ENCODE data around the gene MRPL16. TPM values are rescaled to one million over a fixed set of nuclear protein-coding genes. Genes with fewer than 3 reads are reported as not detected.

MRPL16 gene
- total and polyA plus RNA-seq, 7 donors = 41.9 to 79.5 (median 52.6) TPM

- no peak overlapping the region for H3K4me3 ChIP-seq
- WGBS, 2 donors = 87 to 90% methylated on average over 12 of the region's 12 CpGs
- H3K27ac ChIP-seq = no peak overlapping the region
- no peaks in the 10 kb centered on the region for H3K9me3 ChIP-seq
- no peaks in the 10 kb centered on the region for H3K4me1 ChIP-seq
- intact Hi-C loops (cut with DNase I) = no loop called here
- H3K36me3 ChIP-seq = no peaks in the 10 kb centered on the region
- TF ChIP-seq EP300 (IDR thresholded peaks at IDR 0.05) (no peak), CTCF (IDR thresholded peaks at IDR 0.05) (no peak), POLR2A (IDR thresholded peaks at IDR 0.05) (no peak), POLR2AphosphoS5 (IDR thresholded peaks at IDR 0.05) (no peak)
- no peak for DNase-seq
- no peaks in the 10 kb centered on the region for H3K27me3 ChIP-seq
These were observed 31.7 kb upstream of the MRPL16 start for GRCh38 chr11:59842316-59842715.

GRCh38 chr11:59841514-59841913, 30.9 kb upstream of the MRPL16 start:
- H3K9me3 ChIP-seq = no peaks in the 10 kb centered on the region
- H3K27me3 ChIP-seq = no peaks in the 10 kb centered on the region
- WGBS, 2 donors = 93 to 94% methylated on average over 2 of the region's 2 CpGs
- no peaks in the 10 kb centered on the region for H3K36me3 ChIP-seq
- TF ChIP-seq CTCF (IDR thresholded peaks at IDR 0.05) (no peak), POLR2AphosphoS5 (IDR thresholded peaks at IDR 0.05) (no peak), POLR2A (IDR thresholded peaks at IDR 0.05) (no peak), EP300 (IDR thresholded peaks at IDR 0.05) (no peak)
- H3K27ac ChIP-seq = no peak overlapping the region
- no peak for DNase-seq
- intact Hi-C loops (cut with DNase I) = no loop called here
- H3K4me1 ChIP-seq = no peaks in the 10 kb centered on the region
- H3K4me3 ChIP-seq = no peak overlapping the region

- Histone ChIP-seq H3K4me3 (no peak overlapping the region), H3K27me3 (no peaks in the 10 kb centered on the region), H3K4me1 (no peaks in the 10 kb centered on the region), H3K36me3 (no peaks in the 10 kb centered on the region), H3K27ac (no peak overlapping the region), H3K9me3 (no peaks in the 10 kb centered on the region)
- no peak for DNase-seq
- intact Hi-C loops (cut with DNase I) = no loop called here
- TF ChIP-seq POLR2A (IDR thresholded peaks at IDR 0.05) (no peak), EP300 (IDR thresholded peaks at IDR 0.05) (no peak), CTCF (IDR thresholded peaks at IDR 0.05) (no peak), POLR2AphosphoS5 (IDR thresholded peaks at IDR 0.05) (no peak)
These were observed 29.0 kb upstream of the MRPL16 start for GRCh38 chr11:59839615-59840014.

GRCh38 chr11:59833602-59834001, 23.0 kb upstream of the MRPL16 start:
- intact Hi-C loops (cut with DNase I) = no loop called here
- H3K36me3 ChIP-seq = no peaks in the 10 kb centered on the region
- H3K27me3 ChIP-seq = no peaks in the 10 kb centered on the region
- 78 to 95% methylated on average over 2 of the region's 2 CpGs for WGBS, 2 donors
- no peak overlapping the region for H3K4me3 ChIP-seq
- no peak for TF ChIP-seq EP300 (IDR thresholded peaks at IDR 0.05)
- TF ChIP-seq POLR2AphosphoS5 (IDR thresholded peaks at IDR 0.05) = no peak
- no peak for TF ChIP-seq POLR2A (IDR thresholded peaks at IDR 0.05)
- no peak for TF ChIP-seq CTCF (IDR thresholded peaks at IDR 0.05)
- no peak overlapping the region for H3K27ac ChIP-seq
- DNase-seq = no peak
- H3K4me1 ChIP-seq = no peaks in the 10 kb centered on the region
- H3K9me3 ChIP-seq = no peaks in the 10 kb centered on the region

GRCh38 chr11:59829358-59829757, 18.8 kb upstream of the MRPL16 start:
- H3K4me1 ChIP-seq = no peaks in the 10 kb centered on the region
- H3K36me3 ChIP-seq = no peaks in the 10 kb centered on the region
- no peaks in the 10 kb centered on the region for H3K9me3 ChIP-seq
- H3K27ac ChIP-seq = no peak overlapping the region
- H3K4me3 ChIP-seq = no peak overlapping the region
- intact Hi-C loops (cut with DNase I) = loop anchor here (10.0 kb wide), 1 partner anchor 365 kb away; no protein-coding TSS in a partner anchor
- TF ChIP-seq POLR2AphosphoS5 (IDR thresholded peaks at IDR 0.05) (no peak), EP300 (IDR thresholded peaks at IDR 0.05) (no peak), POLR2A (IDR thresholded peaks at IDR 0.05) (no peak), CTCF (IDR thresholded peaks at IDR 0.05) (no peak)
- DNase-seq = no peak
- no peaks in the 10 kb centered on the region for H3K27me3 ChIP-seq
- 73 to 88% methylated on average over 3 of the region's 3 CpGs for WGBS, 2 donors
